GDM1 (cell line): ENCODE data around the gene MUC5AC.
"Not testable (repeated sequence)": the region's sequence is repeated elsewhere in the genome, so short reads cannot be mapped to it uniquely, and the experiment has no call there.

Experiments used
- DNase-seq: peaks from one replicate; lab custom pipeline; 2025; lab: John Stamatoyannopoulos, UW

MUC5AC gene

GRCh38 chr11:1157645-1158591 lies at the start of gene MUC5AC:
Gene MUC5AC, plus strand, starts transcription at chr11:1157953. Its CDS starts 47 bp downstream, at chr11:1158000.
- DNase-seq = no peak

- no peak for DNase-seq
Observed at GRCh38 chr11:1108246-1108900, 49.4 kb upstream of the MUC5AC start.

GRCh38 chr11:1109101-1109917 lies 48.4 kb upstream of the MUC5AC start:
- DNase-seq = no peak

GRCh38 chr11:1109918-1110705 lies 47.6 kb upstream of the MUC5AC start:
- DNase-seq = no peak

- DNase-seq = no peak
Observed at GRCh38 chr11:1111545-1112212, 46.1 kb upstream of the MUC5AC start.

- DNase-seq = no peak
Observed at GRCh38 chr11:1112351-1113191, 45.2 kb upstream of the MUC5AC start.

GRCh38 chr11:1113405-1114201 lies 44.1 kb upstream of the MUC5AC start:
- no peak for DNase-seq

- not testable (repeated sequence) for DNase-seq
Observed at GRCh38 chr11:1115292-1115691, 42.5 kb upstream of the MUC5AC start.

- DNase-seq = no peak
Observed at GRCh38 chr11:1116104-1116503, 41.6 kb upstream of the MUC5AC start.

- no peak for DNase-seq
Observed at GRCh38 chr11:1116666-1117390, 40.9 kb upstream of the MUC5AC start.

GRCh38 chr11:1117992-1118391 lies 39.8 kb upstream of the MUC5AC start:
- DNase-seq = no peak

- DNase-seq = no peak
Observed at GRCh38 chr11:1118755-1119603, 38.8 kb upstream of the MUC5AC start.

- DNase-seq = no peak
Observed at GRCh38 chr11:1119604-1120146, 38.1 kb upstream of the MUC5AC start.

- DNase-seq = no peak
Observed at GRCh38 chr11:1120532-1121330, 37.0 kb upstream of the MUC5AC start.

- no peak for DNase-seq
Observed at GRCh38 chr11:1121331-1121812, 36.4 kb upstream of the MUC5AC start.
